Measurements from ENCODE around the gene NBPF3.

Gene NBPF3

GRCh38 chr1:21496886-21497285 lies 56.9 kb downstream of the NBPF3 start:
- Histone ChIP-seq H3K9me3 (ENCODE audit: control insufficient read depth, low read length) (peaks cover 8% of the 10 kb centered on the region), H3K27me3 (replicated peaks; ENCODE audit: control insufficient read depth, insufficient read depth, low read length) (peaks cover 30% of the 10 kb centered on the region), H3K9ac (ENCODE audit: low read length) (no peak overlapping the region), H3K4me1 (ENCODE audit: control insufficient read depth, insufficient read depth, low read length) (peaks cover 7% of the 10 kb centered on the region), H3K4me3 (ENCODE audit: low read length) (no peak overlapping the region), H3K36me3 (ENCODE audit: control insufficient read depth, insufficient read depth, low read length, severe bottlenecking) (no peaks in the 10 kb centered on the region)
- no peak for DNase-seq (ENCODE audit: low read depth)

GRCh38 chr1:21497466-21498061 lies 57.6 kb downstream of the NBPF3 start:
- H3K9me3 ChIP-seq (ENCODE audit: control insufficient read depth, low read length) = peaks cover 8% of the 10 kb centered on the region
- peaks cover 25% of the 10 kb centered on the region for H3K27me3 ChIP-seq (replicated peaks; ENCODE audit: control insufficient read depth, insufficient read depth, low read length)
- H3K4me3 ChIP-seq (ENCODE audit: low read length) = no peak overlapping the region
- H3K4me1 ChIP-seq (ENCODE audit: control insufficient read depth, insufficient read depth, low read length) = no peaks in the 10 kb centered on the region
- H3K9ac ChIP-seq (ENCODE audit: low read length) = no peak overlapping the region
- no peaks in the 10 kb centered on the region for H3K36me3 ChIP-seq (ENCODE audit: control insufficient read depth, insufficient read depth, low read length, severe bottlenecking)
- no peak for DNase-seq (ENCODE audit: low read depth)

GRCh38 chr1:21499283-21499950 lies 59.5 kb downstream of the NBPF3 start:
- H3K4me1 ChIP-seq (ENCODE audit: control insufficient read depth, insufficient read depth, low read length) = no peaks in the 10 kb centered on the region
- H3K27me3 ChIP-seq (replicated peaks; ENCODE audit: control insufficient read depth, insufficient read depth, low read length) = peaks cover 20% of the 10 kb centered on the region
- H3K4me3 ChIP-seq (ENCODE audit: low read length) = no peak overlapping the region
- H3K36me3 ChIP-seq (ENCODE audit: control insufficient read depth, insufficient read depth, low read length, severe bottlenecking) = no peaks in the 10 kb centered on the region
- peaks cover 8% of the 10 kb centered on the region for H3K9me3 ChIP-seq (ENCODE audit: control insufficient read depth, low read length)
- no peak overlapping the region for H3K9ac ChIP-seq (ENCODE audit: low read length)
- peak; percentile 72 for DNase-seq (ENCODE audit: low read depth)

- no peaks in the 10 kb centered on the region for H3K36me3 ChIP-seq (ENCODE audit: control insufficient read depth, insufficient read depth, low read length, severe bottlenecking)
- H3K27me3 ChIP-seq (replicated peaks; ENCODE audit: control insufficient read depth, insufficient read depth, low read length) = peaks cover 18% of the 10 kb centered on the region
- H3K4me3 ChIP-seq (ENCODE audit: low read length) = no peak overlapping the region
- DNase-seq (ENCODE audit: low read depth) = no peak
- no peak overlapping the region for H3K9ac ChIP-seq (ENCODE audit: low read length)
- H3K4me1 ChIP-seq (ENCODE audit: control insufficient read depth, insufficient read depth, low read length) = peaks cover 6% of the 10 kb centered on the region
- peaks cover 8% of the 10 kb centered on the region for H3K9me3 ChIP-seq (ENCODE audit: control insufficient read depth, low read length)
Observed at GRCh38 chr1:21503706-21504377, 63.9 kb downstream of the NBPF3 start.

- Histone ChIP-seq H3K4me3 (ENCODE audit: low read length) (no peak overlapping the region), H3K4me1 (ENCODE audit: control insufficient read depth, insufficient read depth, low read length) (peaks cover 28% of the 10 kb centered on the region), H3K9me3 (ENCODE audit: control insufficient read depth, low read length) (no peaks in the 10 kb centered on the region), H3K27me3 (replicated peaks; ENCODE audit: control insufficient read depth, insufficient read depth, low read length) (peaks cover 15% of the 10 kb centered on the region), H3K36me3 (ENCODE audit: control insufficient read depth, insufficient read depth, low read length, severe bottlenecking) (no peaks in the 10 kb centered on the region), H3K9ac (ENCODE audit: low read length) (no peak overlapping the region)
- DNase-seq (ENCODE audit: low read depth) = no peak
Observed at GRCh38 chr1:21506804-21507203, 66.9 kb downstream of the NBPF3 start.

GRCh38 chr1:21507511-21508270 lies 67.8 kb downstream of the NBPF3 start:
- peaks cover 36% of the 10 kb centered on the region for H3K4me1 ChIP-seq (ENCODE audit: control insufficient read depth, insufficient read depth, low read length)
- no peak overlapping the region for H3K9ac ChIP-seq (ENCODE audit: low read length)
- no peak for DNase-seq (ENCODE audit: low read depth)
- H3K9me3 ChIP-seq (ENCODE audit: control insufficient read depth, low read length) = no peaks in the 10 kb centered on the region
- H3K36me3 ChIP-seq (ENCODE audit: control insufficient read depth, insufficient read depth, low read length, severe bottlenecking) = no peaks in the 10 kb centered on the region
- no peak overlapping the region for H3K4me3 ChIP-seq (ENCODE audit: low read length)
- peaks cover 15% of the 10 kb centered on the region for H3K27me3 ChIP-seq (replicated peaks; ENCODE audit: control insufficient read depth, insufficient read depth, low read length)

- Histone ChIP-seq H3K27me3 (replicated peaks; ENCODE audit: control insufficient read depth, insufficient read depth, low read length) (peaks cover 15% of the 10 kb centered on the region), H3K36me3 (ENCODE audit: control insufficient read depth, insufficient read depth, low read length, severe bottlenecking) (no peaks in the 10 kb centered on the region), H3K4me3 (ENCODE audit: low read length) (peak overlapping the region; percentile 75), H3K9ac (ENCODE audit: low read length) (peak overlapping the region; percentile 83), H3K9me3 (ENCODE audit: control insufficient read depth, low read length) (no peaks in the 10 kb centered on the region), H3K4me1 (ENCODE audit: control insufficient read depth, insufficient read depth, low read length) (peaks cover 40% of the 10 kb centered on the region)
- DNase-seq (ENCODE audit: low read depth) = peak; percentile 90
Observed at GRCh38 chr1:21508580-21509350, 68.8 kb downstream of the NBPF3 start.

- DNase-seq (ENCODE audit: low read depth) = no peak
- peak within 1 kb of the TSS; percentile 79 for H3K4me3 ChIP-seq (ENCODE audit: low read length)
- H3K27me3 ChIP-seq (replicated peaks; ENCODE audit: control insufficient read depth, insufficient read depth, low read length) = peaks cover 15% of the 10 kb centered on the region
- H3K9ac ChIP-seq (ENCODE audit: low read length) = peak within 1 kb of the TSS; percentile 85
- H3K4me1 ChIP-seq (ENCODE audit: control insufficient read depth, insufficient read depth, low read length) = peaks cover 40% of the 10 kb centered on the region
- no peaks in the 10 kb centered on the region for H3K36me3 ChIP-seq (ENCODE audit: control insufficient read depth, insufficient read depth, low read length, severe bottlenecking)
- H3K9me3 ChIP-seq (ENCODE audit: control insufficient read depth, low read length) = no peaks in the 10 kb centered on the region
Observed at GRCh38 chr1:21509351-21510112, 69.6 kb downstream of the NBPF3 start, which contains the start of gene ALPL. Gene ALPL, plus strand, starts transcription at chr1:21509423. Its CDS starts 44,659 bp downstream, at chr1:21554082.

GRCh38 chr1:21510113-21510493 lies 70.2 kb downstream of the NBPF3 start:
- H3K4me3 ChIP-seq (ENCODE audit: low read length) = peak overlapping the region; percentile 79
- H3K27me3 ChIP-seq (replicated peaks; ENCODE audit: control insufficient read depth, insufficient read depth, low read length) = peaks cover 14% of the 10 kb centered on the region
- H3K9me3 ChIP-seq (ENCODE audit: control insufficient read depth, low read length) = no peaks in the 10 kb centered on the region
- no peaks in the 10 kb centered on the region for H3K36me3 ChIP-seq (ENCODE audit: control insufficient read depth, insufficient read depth, low read length, severe bottlenecking)
- peaks cover 40% of the 10 kb centered on the region for H3K4me1 ChIP-seq (ENCODE audit: control insufficient read depth, insufficient read depth, low read length)
- DNase-seq (ENCODE audit: low read depth) = no peak
- peak overlapping the region; percentile 85 for H3K9ac ChIP-seq (ENCODE audit: low read length)

- no peak for DNase-seq (ENCODE audit: low read depth)
- H3K4me3 ChIP-seq (ENCODE audit: low read length) = peak overlapping the region; percentile 79
- peaks cover 8% of the 10 kb centered on the region for H3K27me3 ChIP-seq (replicated peaks; ENCODE audit: control insufficient read depth, insufficient read depth, low read length)
- H3K9ac ChIP-seq (ENCODE audit: low read length) = peak overlapping the region; percentile 85
- H3K36me3 ChIP-seq (ENCODE audit: control insufficient read depth, insufficient read depth, low read length, severe bottlenecking) = no peaks in the 10 kb centered on the region
- H3K4me1 ChIP-seq (ENCODE audit: control insufficient read depth, insufficient read depth, low read length) = peaks cover 40% of the 10 kb centered on the region
- no peaks in the 10 kb centered on the region for H3K9me3 ChIP-seq (ENCODE audit: control insufficient read depth, low read length)
Observed at GRCh38 chr1:21510885-21511578, 71.1 kb downstream of the NBPF3 start.
